ENCODE data around the gene LYPLAL1. TPM values are rescaled to one million over a fixed set of nuclear protein-coding genes. Genes with fewer than 3 reads are reported as not detected.

Gene LYPLAL1
- total and polyA plus RNA-seq, 2 experiments from 2014 or later, result 28.3 to 31.9 TPM

DNA sequence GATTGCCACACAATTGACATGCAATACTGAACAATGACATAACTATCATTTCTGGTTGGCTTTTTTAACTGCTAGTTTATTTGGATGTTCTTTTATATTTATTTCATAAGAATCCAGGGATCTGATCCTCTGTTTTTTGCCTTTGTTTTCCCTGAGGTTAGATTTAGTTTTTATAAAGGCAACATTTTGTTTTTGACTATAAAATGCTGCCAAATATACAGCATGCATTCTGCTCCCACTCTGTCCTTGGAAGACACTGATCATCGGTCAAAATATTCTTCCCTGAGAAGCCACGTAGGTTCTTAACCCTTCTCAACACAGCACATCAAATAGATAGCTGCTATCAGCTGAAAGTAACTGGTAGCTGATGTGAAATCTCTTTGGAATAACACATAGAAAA lies 52.5 kb downstream of the LYPLAL1 start:
- no peaks in the 10 kb centered on the region for H3K9me2 ChIP-seq (replicated peaks; ENCODE audit: insufficient read depth)
- 86% methylated on average over 2 of the region's 2 CpGs for WGBS (ENCODE audit: low lambda C conversion rate, missing lambda C conversion rate)
- no peaks in the 10 kb centered on the region for H3K27me3 ChIP-seq
- no peak for DNase-seq (ENCODE audit: low spot score)
- H2AFZ ChIP-seq, result no peak overlapping the region
- no peaks in the 10 kb centered on the region for H3K36me3 ChIP-seq (replicated peaks; ENCODE audit: insufficient read depth, low read depth)
- H4K20me1 ChIP-seq (ENCODE audit: insufficient read depth, poor library complexity, severe bottlenecking), result no peaks in the 10 kb centered on the region
- H3K4me2 ChIP-seq, result no peak overlapping the region
- H3K9me3 ChIP-seq (ENCODE audit: low read depth), result no peaks in the 10 kb centered on the region
- H3K79me2 ChIP-seq, result no peaks in the 10 kb centered on the region
- TF ChIP-seq EZH2phosphoT487 (IDR thresholded peaks at IDR 0.05; ENCODE audit: low read depth, severe bottlenecking, unreplicated experiment), result no peak
- TF ChIP-seq EZH2 (IDR thresholded peaks at IDR 0.05; ENCODE audit: borderline replicate concordance), result no peak
- TF ChIP-seq, protein P1, sequence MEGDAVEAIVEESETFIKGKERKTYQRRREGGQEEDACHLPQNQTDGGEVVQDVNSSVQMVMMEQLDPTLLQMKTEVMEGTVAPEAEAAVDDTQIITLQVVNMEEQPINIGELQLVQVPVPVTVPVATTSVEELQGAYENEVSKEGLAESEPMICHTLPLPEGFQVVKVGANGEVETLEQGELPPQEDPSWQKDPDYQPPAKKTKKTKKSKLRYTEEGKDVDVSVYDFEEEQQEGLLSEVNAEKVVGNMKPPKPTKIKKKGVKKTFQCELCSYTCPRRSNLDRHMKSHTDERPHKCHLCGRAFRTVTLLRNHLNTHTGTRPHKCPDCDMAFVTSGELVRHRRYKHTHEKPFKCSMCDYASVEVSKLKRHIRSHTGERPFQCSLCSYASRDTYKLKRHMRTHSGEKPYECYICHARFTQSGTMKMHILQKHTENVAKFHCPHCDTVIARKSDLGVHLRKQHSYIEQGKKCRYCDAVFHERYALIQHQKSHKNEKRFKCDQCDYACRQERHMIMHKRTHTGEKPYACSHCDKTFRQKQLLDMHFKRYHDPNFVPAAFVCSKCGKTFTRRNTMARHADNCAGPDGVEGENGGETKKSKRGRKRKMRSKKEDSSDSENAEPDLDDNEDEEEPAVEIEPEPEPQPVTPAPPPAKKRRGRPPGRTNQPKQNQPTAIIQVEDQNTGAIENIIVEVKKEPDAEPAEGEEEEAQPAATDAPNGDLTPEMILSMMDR (IDR thresholded peaks at IDR 0.05; ENCODE audit: poor library complexity), result no peak
- H3K27ac ChIP-seq, result no peak overlapping the region
- no peaks in the 10 kb centered on the region for H3K4me1 ChIP-seq (ENCODE audit: insufficient read depth)
- H3K4me3 ChIP-seq, result no peak overlapping the region

DNA sequence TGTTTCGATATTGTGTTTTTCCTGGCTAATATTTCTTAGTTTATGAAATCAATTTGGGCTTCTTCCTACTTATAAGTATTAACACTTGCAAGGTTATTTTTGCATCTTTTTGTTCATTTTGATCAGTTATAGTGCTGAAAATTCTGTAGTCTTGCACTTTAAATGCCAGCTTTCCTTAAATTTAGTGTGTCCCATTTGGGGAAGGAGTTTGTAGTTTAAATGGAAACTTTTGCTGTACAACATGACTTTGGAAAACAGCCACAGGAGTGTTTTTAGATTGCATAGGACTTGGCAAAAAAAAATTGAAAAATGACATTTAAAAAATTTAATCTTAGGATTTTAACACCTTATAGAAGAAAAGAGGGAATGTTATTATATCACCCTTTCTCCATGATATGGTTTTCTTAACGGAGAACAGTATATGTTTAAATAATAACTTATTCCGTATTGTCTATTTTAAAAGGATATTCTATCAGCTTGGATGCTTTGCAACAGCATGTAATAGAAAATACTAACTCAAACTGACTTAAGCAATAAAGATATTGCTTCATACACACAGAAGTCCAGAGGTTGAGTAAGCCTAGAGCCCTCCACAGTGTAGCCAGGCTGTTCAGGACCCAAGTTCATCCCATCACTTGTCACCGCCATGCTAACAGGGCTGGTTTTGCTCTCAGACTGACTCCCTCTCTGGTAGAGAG lies 53.8 kb downstream of the LYPLAL1 start:
- WGBS (ENCODE audit: low lambda C conversion rate, missing lambda C conversion rate), result 82% methylated on average over 4 of the region's 4 CpGs
- Histone ChIP-seq H2AFZ (no peak overlapping the region), H4K20me1 (ENCODE audit: insufficient read depth, poor library complexity, severe bottlenecking) (no peaks in the 10 kb centered on the region), H3K27ac (no peak overlapping the region), H3K4me3 (no peak overlapping the region), H3K36me3 (replicated peaks; ENCODE audit: insufficient read depth, low read depth) (no peaks in the 10 kb centered on the region), H3K4me2 (no peak overlapping the region), H3K27me3 (no peaks in the 10 kb centered on the region), H3K79me2 (no peaks in the 10 kb centered on the region), H3K4me1 (ENCODE audit: insufficient read depth) (no peaks in the 10 kb centered on the region), H3K9me2 (replicated peaks; ENCODE audit: insufficient read depth) (no peaks in the 10 kb centered on the region), H3K9me3 (ENCODE audit: low read depth) (no peaks in the 10 kb centered on the region)
- DNase-seq (ENCODE audit: low spot score), result no peak
- TF ChIP-seq EZH2phosphoT487 (IDR thresholded peaks at IDR 0.05; ENCODE audit: low read depth, severe bottlenecking, unreplicated experiment) (no peak), EZH2 (IDR thresholded peaks at IDR 0.05; ENCODE audit: borderline replicate concordance) (no peak)
- TF ChIP-seq, protein P1 (IDR thresholded peaks at IDR 0.05; ENCODE audit: poor library complexity), result no peak

GRCh38 chr1:219228058-219228419 lies 54.4 kb downstream of the LYPLAL1 start:
- Histone ChIP-seq H3K4me2 (no peak overlapping the region), H4K20me1 (ENCODE audit: insufficient read depth, poor library complexity, severe bottlenecking) (no peaks in the 10 kb centered on the region), H3K27me3 (no peaks in the 10 kb centered on the region), H3K79me2 (no peaks in the 10 kb centered on the region), H3K4me1 (ENCODE audit: insufficient read depth) (no peaks in the 10 kb centered on the region), H3K9me2 (replicated peaks; ENCODE audit: insufficient read depth) (no peaks in the 10 kb centered on the region), H3K4me3 (no peak overlapping the region), H3K36me3 (replicated peaks; ENCODE audit: insufficient read depth, low read depth) (no peaks in the 10 kb centered on the region), H2AFZ (no peak overlapping the region), H3K9me3 (ENCODE audit: low read depth) (no peaks in the 10 kb centered on the region), H3K27ac (no peak overlapping the region)
- WGBS (ENCODE audit: low lambda C conversion rate, missing lambda C conversion rate), result 98% methylated on average over 5 of the region's 5 CpGs
- TF ChIP-seq, protein P1 (IDR thresholded peaks at IDR 0.05; ENCODE audit: poor library complexity), result no peak
- TF ChIP-seq EZH2 (IDR thresholded peaks at IDR 0.05; ENCODE audit: borderline replicate concordance), result no peak
- TF ChIP-seq EZH2phosphoT487 (IDR thresholded peaks at IDR 0.05; ENCODE audit: low read depth, severe bottlenecking, unreplicated experiment), result no peak
- no peak for DNase-seq (ENCODE audit: low spot score)
